Osteocyte (in vitro differentiated cells): ENCODE results near the gene WRNIP1. TPM values are rescaled to one million over a fixed set of nuclear protein-coding genes. Genes with fewer than 3 reads are reported as not detected.

ENCODE experiments used
- DNase-seq: peaks from one replicate; pipeline ENCODE4 v3.0.0; 2021; ENCODE audit warnings: mixed read lengths; ENCODE audit not compliant: unreplicated experiment; ENCODE audit errors: extremely low spot score
- H3K27ac Mint-ChIP-seq: one replicate; pipeline ENCODE4 v1.8.0; 2021; ENCODE audit warnings: mild to moderate bottlenecking, mixed read lengths; ENCODE audit not compliant: unreplicated experiment
- H3K27me3 Mint-ChIP-seq: one replicate; pipeline ENCODE4 v1.8.0; 2021; ENCODE audit warnings: mixed read lengths; ENCODE audit not compliant: unreplicated experiment
- H3K36me3 Mint-ChIP-seq: one replicate; pipeline ENCODE4 v1.8.0; 2021; ENCODE audit warnings: mixed read lengths; ENCODE audit not compliant: unreplicated experiment
- H3K4me1 Mint-ChIP-seq: one replicate; pipeline ENCODE4 v1.8.0; 2021; ENCODE audit warnings: mixed read lengths; ENCODE audit not compliant: unreplicated experiment
- H3K4me3 Mint-ChIP-seq: one replicate; pipeline ENCODE4 v1.8.0; 2021; ENCODE audit warnings: mild to moderate bottlenecking, moderate library complexity, mixed read lengths; ENCODE audit not compliant: unreplicated experiment
- H3K9me3 Mint-ChIP-seq: one replicate; pipeline ENCODE4 v1.8.0; 2021; ENCODE audit warnings: mixed read lengths; ENCODE audit not compliant: unreplicated experiment
- total RNA-seq: library from RNA; stranded (reverse); gene quantifications from 2 replicates; pipeline ENCODE4 v1.2.1, GENCODE V29; 2021
- TF ChIP-seq, protein P1 (sequence below): fragments of 200-600 bp; sonication (generic); IDR thresholded peaks from 2 replicates; pipeline ENCODE4 v1.5.0; 2021; ENCODE audit warnings: antibody characterized with exemption, mild to moderate bottlenecking, moderate library complexity

WRNIP1 gene
- total RNA-seq, 1 donor from 2014 or later: 35.9 TPM

DNA sequence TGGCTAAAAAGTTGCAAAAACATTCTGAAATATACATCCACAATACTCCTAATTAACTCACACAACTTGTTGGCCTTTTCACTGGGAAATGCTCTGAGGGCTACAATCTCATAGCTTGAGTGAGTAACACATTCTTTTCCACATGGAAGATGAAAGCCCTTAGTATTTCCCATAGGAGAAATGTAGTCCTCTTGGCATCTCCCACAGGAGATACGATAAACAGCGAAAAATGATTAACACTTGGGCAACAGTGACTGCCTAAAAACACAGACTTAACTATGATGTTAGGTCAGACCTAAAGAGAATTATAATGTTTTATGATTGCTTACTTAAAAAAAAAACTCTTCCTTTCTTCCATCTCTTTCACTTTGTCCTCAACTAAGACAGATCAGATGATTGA lies 23.4 kb upstream of the WRNIP1 start:
- Mint-ChIP-seq H3K27ac (no peak overlapping the region), H3K4me1 (peaks cover 29% of the 10 kb centered on the region), H3K9me3 (no peaks in the 10 kb centered on the region), H3K27me3 (no peaks in the 10 kb centered on the region), H3K4me3 (no peak overlapping the region), H3K36me3 (peaks cover 3% of the 10 kb centered on the region)
- no peak for DNase-seq
- TF ChIP-seq, protein P1, sequence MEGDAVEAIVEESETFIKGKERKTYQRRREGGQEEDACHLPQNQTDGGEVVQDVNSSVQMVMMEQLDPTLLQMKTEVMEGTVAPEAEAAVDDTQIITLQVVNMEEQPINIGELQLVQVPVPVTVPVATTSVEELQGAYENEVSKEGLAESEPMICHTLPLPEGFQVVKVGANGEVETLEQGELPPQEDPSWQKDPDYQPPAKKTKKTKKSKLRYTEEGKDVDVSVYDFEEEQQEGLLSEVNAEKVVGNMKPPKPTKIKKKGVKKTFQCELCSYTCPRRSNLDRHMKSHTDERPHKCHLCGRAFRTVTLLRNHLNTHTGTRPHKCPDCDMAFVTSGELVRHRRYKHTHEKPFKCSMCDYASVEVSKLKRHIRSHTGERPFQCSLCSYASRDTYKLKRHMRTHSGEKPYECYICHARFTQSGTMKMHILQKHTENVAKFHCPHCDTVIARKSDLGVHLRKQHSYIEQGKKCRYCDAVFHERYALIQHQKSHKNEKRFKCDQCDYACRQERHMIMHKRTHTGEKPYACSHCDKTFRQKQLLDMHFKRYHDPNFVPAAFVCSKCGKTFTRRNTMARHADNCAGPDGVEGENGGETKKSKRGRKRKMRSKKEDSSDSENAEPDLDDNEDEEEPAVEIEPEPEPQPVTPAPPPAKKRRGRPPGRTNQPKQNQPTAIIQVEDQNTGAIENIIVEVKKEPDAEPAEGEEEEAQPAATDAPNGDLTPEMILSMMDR: no peak

- H3K36me3 Mint-ChIP-seq: peaks cover 3% of the 10 kb centered on the region
Measured at GRCh38 chr6:2743280-2744208, 21.6 kb upstream of the WRNIP1 start.

DNA sequence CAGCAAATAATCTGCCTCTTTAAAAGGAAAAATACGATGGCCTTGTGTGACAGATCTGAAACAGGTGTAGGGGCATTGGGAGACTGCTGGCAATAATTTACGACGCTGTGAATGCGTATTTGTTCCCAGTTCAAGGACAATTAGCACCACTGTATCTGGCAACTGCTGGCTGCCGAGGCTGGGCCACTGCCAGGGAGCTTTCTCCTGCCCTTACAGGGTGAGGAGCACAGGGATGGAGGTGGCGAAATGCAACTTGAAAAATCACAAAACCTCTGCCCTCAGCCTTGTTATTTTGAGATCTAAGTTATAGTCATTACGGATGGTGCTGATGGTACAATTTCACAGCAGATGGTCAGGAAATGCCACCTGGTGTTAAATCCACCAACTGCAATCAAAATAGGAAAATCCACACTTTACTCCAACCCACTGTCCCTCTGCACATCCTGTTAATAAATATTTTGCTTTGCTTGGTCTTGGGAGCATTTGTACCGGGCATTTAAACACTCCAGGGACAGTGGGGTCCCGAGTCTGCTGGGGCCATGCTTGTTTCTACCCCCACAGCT lies 20.9 kb upstream of the WRNIP1 start:
- H3K36me3 Mint-ChIP-seq: peaks cover 3% of the 10 kb centered on the region
- no peak overlapping the region for H3K27ac Mint-ChIP-seq
- DNase-seq: no peak
- H3K9me3 Mint-ChIP-seq: no peaks in the 10 kb centered on the region
- H3K27me3 Mint-ChIP-seq: no peaks in the 10 kb centered on the region
- H3K4me1 Mint-ChIP-seq: peaks cover 31% of the 10 kb centered on the region
- no peak overlapping the region for H3K4me3 Mint-ChIP-seq
- TF ChIP-seq, protein P1: peak; percentile 61

More at GRCh38 chr6:2743280-2744208, 21.6 kb upstream of the WRNIP1 start:
- no peak overlapping the region for H3K27ac Mint-ChIP-seq
- H3K4me1 Mint-ChIP-seq: peaks cover 31% of the 10 kb centered on the region
- TF ChIP-seq, protein P1: no peak
- H3K9me3 Mint-ChIP-seq: no peaks in the 10 kb centered on the region
- no peak for DNase-seq
- no peak overlapping the region for H3K4me3 Mint-ChIP-seq
- no peaks in the 10 kb centered on the region for H3K27me3 Mint-ChIP-seq

DNA sequence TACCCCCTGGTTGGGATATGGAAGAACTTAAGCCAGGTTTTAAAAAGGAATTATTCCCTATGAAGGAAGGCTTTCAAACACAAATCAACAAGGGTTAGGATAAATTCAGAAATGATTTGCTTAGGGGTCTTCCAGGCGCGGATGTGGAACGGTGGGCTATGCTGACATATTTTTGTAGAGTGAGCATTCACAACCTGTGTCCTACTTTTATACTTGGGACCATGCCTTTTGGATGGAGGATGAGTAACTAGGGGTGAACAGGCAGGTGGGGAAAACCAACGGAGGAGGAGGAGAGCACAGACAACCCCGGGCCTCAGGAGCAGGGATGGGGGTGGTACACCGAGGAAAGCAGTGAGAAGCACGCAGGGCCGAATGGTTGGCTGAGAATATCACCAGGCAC lies 20.4 kb upstream of the WRNIP1 start:
- peaks cover 3% of the 10 kb centered on the region for H3K36me3 Mint-ChIP-seq
- TF ChIP-seq, protein P1: no peak
- DNase-seq: no peak
- no peak overlapping the region for H3K4me3 Mint-ChIP-seq
- no peaks in the 10 kb centered on the region for H3K27me3 Mint-ChIP-seq
- no peaks in the 10 kb centered on the region for H3K9me3 Mint-ChIP-seq
- peak overlapping the region; percentile 16 for H3K27ac Mint-ChIP-seq
- peaks cover 32% of the 10 kb centered on the region for H3K4me1 Mint-ChIP-seq

DNA sequence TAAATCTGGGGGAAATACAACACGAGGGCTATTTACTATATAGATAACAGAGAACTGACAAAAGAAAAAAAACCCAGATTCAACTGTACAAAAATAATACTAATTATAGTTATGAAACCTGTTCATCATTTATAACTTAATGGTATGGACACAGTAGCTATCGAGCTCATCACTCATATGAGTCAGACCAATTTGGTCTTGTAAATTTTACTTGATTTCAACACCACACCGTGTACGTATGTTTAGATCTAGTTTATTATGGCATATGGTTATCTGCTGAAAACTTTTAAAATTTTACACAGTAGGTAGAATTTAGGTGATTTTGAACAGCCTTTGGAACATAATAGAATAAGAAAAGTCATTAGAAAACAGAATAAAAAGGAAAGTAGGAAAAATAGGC lies 19.9 kb upstream of the WRNIP1 start:
- TF ChIP-seq, protein P1: no peak
- H3K27me3 Mint-ChIP-seq: no peaks in the 10 kb centered on the region
- peaks cover 33% of the 10 kb centered on the region for H3K4me1 Mint-ChIP-seq
- H3K9me3 Mint-ChIP-seq: no peaks in the 10 kb centered on the region
- no peak for DNase-seq
- no peak overlapping the region for H3K4me3 Mint-ChIP-seq
- H3K36me3 Mint-ChIP-seq: peaks cover 3% of the 10 kb centered on the region
- no peak overlapping the region for H3K27ac Mint-ChIP-seq
